ENCODE results near the gene SPANXC.
"Not testable (repeated sequence)": the region's sequence is repeated elsewhere in the genome, so short reads cannot be mapped to it uniquely, and the experiment has no call there.

Gene SPANXC

GRCh38 chrX:141242417-141242816 lies at the start of gene SPANXC:
SPANXC (minus strand) TSS chrX:141242517; CDS start chrX:141242457, 60 bp downstream.
- H3K9me3 ChIP-seq; H3K4me1 ChIP-seq; DNase-seq (ENCODE audit: low spot score in 2 of 2); H3K36me3 ChIP-seq (replicated peaks); H3K27me3 ChIP-seq (ENCODE audit: low read depth); H3K4me3 ChIP-seq; in situ Hi-C loops (cut with MboI; ENCODE audit: low sequenced_read_pairs): not testable (repeated sequence)

GRCh38 chrX:141279476-141279875 lies 37.2 kb upstream of the SPANXC start:
- no peaks in the 10 kb centered on the region for H3K36me3 ChIP-seq (replicated peaks)
- H3K9me3 ChIP-seq: no peaks in the 10 kb centered on the region
- H3K4me1 ChIP-seq: peaks cover 9% of the 10 kb centered on the region
- peaks cover 7% of the 10 kb centered on the region; the same call in 1 of the 2 replicates for H3K27me3 ChIP-seq (ENCODE audit: low read depth)
- DNase-seq (ENCODE audit: low spot score in 2 of 2): no peak
- in situ Hi-C loops (cut with MboI; ENCODE audit: low sequenced_read_pairs): loop anchor here (25.0 kb wide), 2 partner anchors 367 to 517 kb away; no protein-coding TSS in a partner anchor
- H3K4me3 ChIP-seq: no peak overlapping the region

- H3K27me3 ChIP-seq (ENCODE audit: low read depth): peaks cover 7% of the 10 kb centered on the region; the same call in 1 of the 2 replicates
- no peaks in the 10 kb centered on the region for H3K9me3 ChIP-seq
- no peaks in the 10 kb centered on the region for H3K36me3 ChIP-seq (replicated peaks)
- peaks cover 9% of the 10 kb centered on the region for H3K4me1 ChIP-seq
- DNase-seq (ENCODE audit: low spot score in 2 of 2): peak; percentile 33 to 56
- in situ Hi-C loops (cut with MboI; ENCODE audit: low sequenced_read_pairs): loop anchor here (25.0 kb wide), 2 partner anchors 366 to 516 kb away; no protein-coding TSS in a partner anchor
- H3K4me3 ChIP-seq: no peak overlapping the region
These were observed 36.0 kb upstream of the SPANXC start for GRCh38 chrX:141278306-141278705.

- no peak overlapping the region for H3K4me3 ChIP-seq
- in situ Hi-C loops (cut with MboI; ENCODE audit: low sequenced_read_pairs): no loop called here
- no peak for DNase-seq (ENCODE audit: low spot score in 2 of 2)
- H3K4me1 ChIP-seq: no peaks in the 10 kb centered on the region
- no peaks in the 10 kb centered on the region for H3K36me3 ChIP-seq (replicated peaks)
- no peaks in the 10 kb centered on the region for H3K9me3 ChIP-seq
- H3K27me3 ChIP-seq (ENCODE audit: low read depth): no peaks in the 10 kb centered on the region
These were observed 15.8 kb upstream of the SPANXC start for GRCh38 chrX:141258080-141258479.

- no peak overlapping the region for H3K4me3 ChIP-seq
- no peaks in the 10 kb centered on the region for H3K4me1 ChIP-seq
- H3K36me3 ChIP-seq (replicated peaks): no peaks in the 10 kb centered on the region
- in situ Hi-C loops (cut with MboI; ENCODE audit: low sequenced_read_pairs): no loop called here
- no peaks in the 10 kb centered on the region for H3K9me3 ChIP-seq
- DNase-seq (ENCODE audit: low spot score in 2 of 2): no peak
- H3K27me3 ChIP-seq (ENCODE audit: low read depth): no peaks in the 10 kb centered on the region
These were observed 20.7 kb downstream of the SPANXC start for GRCh38 chrX:141221611-141222010.

- Histone ChIP-seq H3K4me3 (no peak overlapping the region), H3K36me3 (replicated peaks) (no peaks in the 10 kb centered on the region), H3K4me1 (no peaks in the 10 kb centered on the region), H3K9me3 (no peaks in the 10 kb centered on the region), H3K27me3 (ENCODE audit: low read depth) (no peaks in the 10 kb centered on the region)
- in situ Hi-C loops (cut with MboI; ENCODE audit: low sequenced_read_pairs): no loop called here
- no peak for DNase-seq (ENCODE audit: low spot score in 2 of 2)
These were observed 21.8 kb downstream of the SPANXC start for GRCh38 chrX:141220342-141221008.

- Histone ChIP-seq H3K27me3 (ENCODE audit: low read depth) (no peaks in the 10 kb centered on the region), H3K9me3 (no peaks in the 10 kb centered on the region), H3K4me1 (no peaks in the 10 kb centered on the region), H3K36me3 (replicated peaks) (no peaks in the 10 kb centered on the region), H3K4me3 (no peak overlapping the region)
- in situ Hi-C loops (cut with MboI; ENCODE audit: low sequenced_read_pairs): no loop called here
- no peak for DNase-seq (ENCODE audit: low spot score in 2 of 2)
These were observed 28.1 kb downstream of the SPANXC start for GRCh38 chrX:141214196-141214595.

GRCh38 chrX:141201962-141202361 lies 40.4 kb downstream of the SPANXC start:
- Histone ChIP-seq H3K4me3 (no peak overlapping the region), H3K36me3 (replicated peaks) (no peaks in the 10 kb centered on the region), H3K4me1 (no peaks in the 10 kb centered on the region), H3K27me3 (ENCODE audit: low read depth) (no peaks in the 10 kb centered on the region), H3K9me3 (no peaks in the 10 kb centered on the region)
- no peak for DNase-seq (ENCODE audit: low spot score in 2 of 2)
- in situ Hi-C loops (cut with MboI; ENCODE audit: low sequenced_read_pairs): no loop called here
